NCI-H1092 (cell line): ENCODE measurements around the gene DNAH8.
"Not testable (repeated sequence)": the region's sequence is repeated elsewhere in the genome, so short reads cannot be mapped to it uniquely, and the experiment has no call there.

Experiments used
- DNase-seq: peaks from one replicate; lab custom pipeline; 2025; lab: John Stamatoyannopoulos, UW

The DNAH8 gene

DNA sequence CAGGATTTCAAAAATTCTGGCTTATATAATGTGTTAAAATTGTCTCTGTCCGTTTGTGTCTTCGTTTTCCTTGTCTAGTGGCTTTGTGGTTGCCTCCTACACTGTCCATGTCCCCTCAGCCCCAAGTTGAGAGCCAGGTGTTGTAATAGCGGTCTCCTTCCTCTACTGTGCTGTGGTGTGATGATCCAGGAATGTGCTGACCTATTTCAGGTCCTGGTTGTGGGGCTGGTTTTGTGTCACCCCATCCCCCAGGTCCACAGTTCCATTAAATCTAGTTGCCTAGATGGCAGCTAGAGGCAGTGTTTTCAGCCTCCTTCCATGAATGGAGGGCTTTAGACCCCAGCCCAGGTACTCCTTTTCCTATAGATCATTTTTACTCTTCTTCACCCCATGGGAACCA is 128.7 kb downstream of the DNAH8 start:
- DNase-seq, result no peak

DNA sequence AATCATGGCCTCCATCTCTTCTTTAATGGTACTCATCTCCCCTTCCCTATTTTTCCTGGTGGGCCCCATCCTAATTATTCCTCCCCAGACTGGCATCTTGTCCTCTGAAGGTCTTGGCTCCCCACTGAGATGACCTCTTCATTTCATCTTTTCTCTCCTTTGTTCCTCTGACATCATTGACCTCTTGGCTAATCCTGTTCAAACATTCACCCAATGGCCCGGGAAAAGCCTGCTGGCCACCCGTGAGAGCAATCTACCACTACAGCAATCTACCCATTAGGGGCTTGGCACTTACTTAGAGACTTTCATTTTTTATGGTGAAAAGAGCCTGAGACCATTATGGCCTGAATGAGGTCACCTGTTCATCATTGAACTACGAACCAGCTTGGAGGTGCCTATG is 130.8 kb downstream of the DNAH8 start:
- DNase-seq, result no peak

DNA sequence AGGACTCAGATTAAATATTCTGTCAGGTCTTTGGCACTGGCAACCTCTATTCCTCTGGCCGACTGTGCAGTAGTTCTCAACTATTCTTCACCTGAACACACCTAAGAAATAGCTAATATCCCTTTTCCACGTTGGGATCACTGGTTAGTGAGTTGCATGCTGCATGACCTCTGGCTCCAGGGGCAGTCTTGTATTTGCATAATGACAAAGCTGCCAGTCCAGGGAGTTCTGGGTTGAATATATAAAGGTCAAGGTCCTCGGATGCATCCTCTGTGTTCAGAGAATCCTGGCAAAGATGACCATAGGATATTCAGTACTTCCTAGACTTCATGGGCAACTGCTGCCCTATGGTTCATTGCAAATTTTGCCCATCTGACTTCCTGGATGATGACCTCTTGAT is 131.2 kb downstream of the DNAH8 start:
- no peak for DNase-seq

DNA sequence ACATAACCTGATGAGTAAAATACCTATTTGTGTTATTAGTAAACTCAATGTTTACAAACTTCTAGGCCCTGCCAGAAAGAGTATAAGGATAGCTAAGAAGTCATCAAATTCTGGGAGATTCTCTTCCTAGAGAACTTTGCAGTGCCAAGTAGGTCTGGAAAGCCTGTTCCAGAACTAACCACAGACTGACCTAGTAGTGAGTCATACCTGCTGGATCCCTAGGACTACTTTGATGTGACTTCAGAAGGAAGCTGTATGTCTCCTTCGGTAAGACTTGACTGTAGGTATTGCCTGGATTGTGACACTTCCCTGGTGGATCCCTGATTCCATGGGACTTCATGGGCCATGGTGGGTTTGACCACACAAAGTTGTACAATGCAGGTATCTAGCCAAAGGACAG is 131.7 kb downstream of the DNAH8 start:
- no peak for DNase-seq

DNA sequence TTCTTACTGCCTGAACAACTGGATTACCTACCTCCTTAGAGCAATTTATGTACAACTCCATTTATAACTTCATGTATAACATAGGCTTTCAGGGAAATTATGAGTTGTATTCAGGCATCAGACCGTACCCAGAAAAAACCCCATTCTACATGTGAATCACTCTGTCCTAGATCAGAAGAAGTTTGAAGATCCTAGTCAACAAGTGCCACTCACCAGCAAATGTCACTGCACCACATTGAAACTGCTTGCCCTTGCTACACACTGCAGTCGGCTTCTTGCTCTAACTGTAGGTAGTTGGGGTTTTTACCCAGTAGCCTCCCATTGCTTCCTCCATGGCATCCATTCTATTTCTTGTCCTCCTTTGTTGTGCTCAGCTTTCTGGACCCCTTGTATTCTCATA is 132.4 kb downstream of the DNAH8 start:
- DNase-seq, result no peak

DNA sequence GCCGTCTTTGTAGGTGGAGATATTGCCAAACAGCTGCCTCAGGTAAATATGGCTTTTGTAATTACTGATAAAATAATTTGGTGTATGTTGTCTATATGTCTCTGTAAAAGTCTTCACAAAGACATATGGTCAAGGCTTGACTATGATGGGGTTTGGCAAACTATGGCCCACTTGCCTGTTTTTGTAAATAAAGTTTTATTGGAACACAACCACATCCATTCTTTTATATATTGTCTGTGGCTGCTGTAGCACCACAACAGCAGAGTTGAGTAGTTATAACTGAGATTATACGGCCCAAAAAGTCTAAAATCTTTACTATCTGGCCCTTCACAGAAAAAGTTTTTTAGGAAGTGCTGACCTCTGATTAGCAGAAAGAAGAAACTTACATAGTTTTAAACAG is 133.6 kb downstream of the DNAH8 start:
- no peak for DNase-seq

DNA sequence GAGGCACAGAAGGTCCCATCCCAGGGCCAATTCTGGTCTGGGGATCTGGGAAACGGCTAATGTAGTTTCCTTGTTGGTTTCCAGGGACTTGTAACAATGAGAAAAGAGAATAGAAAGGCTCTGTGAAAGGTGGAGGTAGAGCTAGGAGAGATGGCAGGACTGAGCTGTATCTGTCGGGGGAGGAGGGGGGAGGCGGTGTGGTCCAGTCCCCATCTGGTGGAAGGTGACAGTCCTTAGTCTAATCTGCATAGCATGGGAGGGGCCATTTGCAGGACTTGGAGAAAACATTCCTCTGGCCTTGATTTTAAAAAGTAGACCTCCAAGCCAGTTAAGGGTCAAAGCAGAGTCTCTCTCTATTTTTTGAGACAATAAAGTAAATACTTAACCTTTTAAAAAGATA is 137.1 kb downstream of the DNAH8 start:
- no peak for DNase-seq

DNA sequence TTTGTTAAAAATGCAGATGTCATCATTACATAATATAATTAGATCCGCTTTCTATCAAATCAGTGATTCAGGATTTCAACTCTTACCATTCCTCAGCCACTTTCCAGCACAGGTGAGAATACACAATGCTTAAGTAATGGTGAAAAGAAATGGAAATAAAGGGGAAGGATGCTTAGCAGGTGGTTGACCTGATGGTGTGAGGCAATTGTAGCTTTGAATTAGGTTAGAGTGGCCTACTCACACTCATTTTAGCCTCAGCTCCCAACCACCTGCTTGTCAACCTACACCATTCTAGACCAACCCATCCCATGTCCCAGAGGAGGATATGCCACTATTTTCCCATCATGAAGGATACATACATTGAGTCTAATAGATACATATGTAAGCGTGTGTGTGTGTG is 138.1 kb downstream of the DNAH8 start:
- no peak for DNase-seq

DNA sequence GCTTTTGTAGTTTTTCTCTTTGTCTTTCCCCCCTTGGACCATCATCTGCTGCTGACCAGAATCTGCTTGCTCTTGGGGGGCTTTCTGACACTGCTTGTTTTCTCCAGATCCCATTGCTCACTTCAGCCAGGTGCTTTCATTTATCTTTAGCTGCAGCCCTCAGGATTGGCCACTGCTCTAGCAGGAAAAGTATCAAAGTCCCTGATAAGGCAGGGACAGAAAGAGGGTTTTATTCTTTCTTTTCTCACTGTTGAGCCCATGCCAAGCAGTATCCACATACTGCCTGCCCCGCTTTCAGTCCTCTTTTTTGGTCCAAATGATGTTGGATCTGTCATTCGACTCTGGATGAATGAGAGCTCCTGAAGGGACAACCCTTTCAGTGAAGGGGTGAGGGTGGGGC is 141.4 kb downstream of the DNAH8 start:
- no peak for DNase-seq

DNA sequence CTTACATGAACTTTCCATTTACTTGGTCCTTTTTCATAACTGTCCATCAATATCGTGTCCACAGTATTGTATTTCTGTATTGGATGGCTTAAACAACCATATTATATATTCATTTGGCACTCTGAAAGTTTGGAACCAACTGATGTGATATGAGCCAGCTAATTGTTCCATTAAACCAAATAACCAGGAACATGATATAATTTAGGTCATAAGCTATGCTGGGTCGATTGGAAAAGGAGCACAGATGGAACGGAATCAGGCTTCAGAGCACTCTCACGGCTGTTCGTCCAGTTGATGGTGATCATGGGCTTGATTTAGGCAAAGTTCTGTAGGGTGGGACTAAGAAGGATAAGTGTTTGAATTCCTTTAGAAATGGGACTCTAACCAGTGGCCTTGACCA is 142.7 kb downstream of the DNAH8 start:
- no peak for DNase-seq

DNA sequence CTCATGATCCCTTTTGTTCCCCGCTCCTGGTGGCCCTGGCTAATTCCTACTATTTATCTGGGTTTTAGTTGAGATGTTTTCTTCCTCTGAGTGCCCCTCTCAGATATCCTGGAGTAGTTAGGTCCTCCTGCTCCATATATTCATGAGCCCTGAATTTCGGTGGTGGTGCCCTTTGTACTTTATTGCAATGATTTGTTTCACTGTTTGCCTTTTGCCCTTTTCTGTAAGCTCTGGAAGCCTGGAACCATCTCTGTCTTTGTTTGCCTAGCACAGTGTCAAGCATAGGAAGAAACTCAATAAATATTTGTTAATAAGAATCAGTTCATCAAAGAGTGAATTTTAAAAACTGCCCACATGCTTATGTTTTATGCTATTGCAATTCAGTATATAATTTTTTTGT is 144.9 kb downstream of the DNAH8 start:
- no peak for DNase-seq

DNA sequence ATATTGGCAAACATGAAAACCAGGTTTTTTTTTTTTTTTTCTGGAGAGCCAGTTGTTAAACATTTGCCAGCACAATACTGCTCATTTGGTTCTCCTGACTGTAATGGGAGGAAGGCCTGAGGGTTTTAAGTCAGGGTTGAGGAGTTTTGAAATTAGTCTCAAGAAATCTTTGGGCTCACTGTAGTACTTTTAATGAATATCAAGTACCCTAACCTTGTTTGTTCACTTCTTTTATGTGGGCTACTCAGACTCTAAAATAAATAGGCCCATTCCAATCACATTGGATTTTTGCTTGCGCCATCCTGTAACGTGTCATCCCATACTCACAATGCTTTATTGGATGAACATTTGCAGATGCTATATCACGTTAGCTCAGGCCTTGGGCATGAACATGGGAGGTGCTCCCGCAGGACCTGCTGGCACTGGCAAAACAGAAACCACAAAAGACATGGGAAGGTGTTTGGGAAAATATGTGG is 146.9 kb downstream of the DNAH8 start:
- no peak for DNase-seq

DNA sequence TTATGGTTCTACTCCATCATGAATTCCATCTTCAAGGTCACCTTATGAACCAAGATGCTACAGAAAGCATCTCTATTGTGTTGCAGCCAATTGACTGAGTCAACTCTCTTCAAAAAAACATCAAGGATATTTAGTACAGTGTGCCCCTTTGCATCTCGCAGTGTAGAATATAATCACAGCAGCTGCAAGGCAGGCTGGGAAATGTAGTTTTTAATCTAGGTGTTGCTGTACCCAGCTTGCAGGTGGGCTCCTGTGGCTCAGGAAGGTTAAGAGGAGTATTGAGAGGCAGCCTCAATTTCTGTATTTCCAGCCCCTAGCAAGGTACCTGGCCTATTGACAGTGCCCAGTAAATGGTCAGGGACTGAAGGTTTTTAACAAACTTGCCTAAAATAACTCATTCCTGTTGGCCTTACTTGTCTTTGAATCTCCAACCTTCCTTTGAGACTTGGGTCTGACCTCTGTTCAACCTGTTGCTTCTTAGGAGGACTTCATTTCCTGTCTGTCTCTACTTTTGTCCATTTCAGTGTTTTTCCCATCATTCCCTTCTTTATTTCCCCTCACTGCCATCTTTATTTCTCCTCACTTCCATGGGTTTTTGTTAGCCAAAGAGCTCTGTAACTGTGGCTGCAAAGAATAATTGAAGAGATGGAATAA is 150.5 kb downstream of the DNAH8 start:
- DNase-seq, result no peak

DNA sequence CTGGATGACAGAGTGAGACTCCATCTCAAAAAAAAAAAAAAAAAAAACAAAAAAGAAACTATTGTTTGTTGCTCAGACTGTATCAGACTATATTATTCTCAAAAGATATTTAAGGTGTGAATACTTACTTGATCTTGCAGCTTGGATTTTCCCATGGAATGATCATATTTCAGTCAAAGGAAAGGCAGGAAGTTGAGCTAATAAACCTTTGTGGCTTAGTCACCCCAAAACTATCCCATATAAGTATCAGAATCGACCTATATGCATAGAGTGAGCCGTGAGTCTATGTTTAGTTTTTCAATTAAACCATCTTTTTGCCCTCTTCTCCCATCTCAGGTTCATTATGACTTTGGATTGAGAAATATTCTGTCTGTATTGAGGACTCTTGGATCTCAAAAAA is 152.6 kb downstream of the DNAH8 start:
- DNase-seq, result no peak

DNA sequence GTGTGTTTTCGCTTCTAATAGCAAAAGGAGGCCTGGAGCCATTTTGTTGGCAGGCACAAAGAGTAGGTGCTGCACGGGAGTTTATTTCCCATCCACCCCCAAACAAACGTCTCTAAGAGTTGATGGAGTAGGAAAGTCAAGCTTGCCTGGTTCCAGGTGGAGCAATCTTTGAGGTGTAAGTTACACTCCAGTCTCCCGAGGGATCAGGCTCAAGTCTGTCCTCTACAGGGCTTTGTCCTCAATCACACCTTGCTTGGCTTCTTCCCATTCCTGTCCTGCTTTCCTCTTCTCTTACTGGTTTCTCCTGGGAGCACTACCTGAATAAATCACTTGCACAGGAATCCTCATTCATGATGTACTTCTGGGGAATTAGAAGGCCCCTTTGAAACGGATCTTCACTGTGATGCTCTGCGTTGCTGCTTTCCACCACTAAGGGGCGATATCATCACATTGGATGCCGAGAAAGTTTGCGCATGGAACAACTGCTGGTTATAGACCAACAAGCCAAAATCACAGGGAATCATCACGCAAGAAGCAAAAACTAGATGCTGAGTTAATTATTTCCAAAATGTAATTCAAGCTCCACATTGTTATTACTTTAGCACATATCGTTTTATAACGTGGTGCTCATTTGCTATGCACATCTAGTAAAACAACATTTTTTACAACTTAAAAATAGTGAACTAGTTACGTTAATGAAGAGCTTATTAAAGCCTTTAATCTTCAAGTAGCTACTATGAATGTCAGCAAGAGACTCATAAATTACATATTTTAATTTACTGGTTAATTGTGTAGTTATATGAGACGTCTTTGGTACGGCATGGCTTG is 156.8 kb downstream of the DNAH8 start:
- peak; percentile 10 for DNase-seq

DNA sequence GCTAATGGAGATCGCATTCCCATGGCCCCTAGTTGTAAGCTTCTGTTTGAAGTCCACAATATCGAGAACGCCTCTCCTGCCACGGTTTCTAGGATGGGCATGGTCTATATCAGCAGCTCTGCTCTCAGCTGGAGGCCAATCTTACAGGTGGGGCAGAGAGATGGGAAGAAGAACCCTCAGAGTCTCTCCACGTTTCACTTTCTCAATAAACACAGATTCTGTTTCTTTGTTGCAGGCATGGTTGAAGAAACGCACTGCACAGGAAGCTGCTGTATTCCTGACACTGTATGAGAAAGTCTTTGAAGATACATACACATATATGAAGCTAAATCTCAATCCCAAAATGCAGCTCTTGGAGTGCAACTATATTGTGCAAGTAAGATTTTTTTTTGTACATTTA is 157.9 kb downstream of the DNAH8 start:
- no peak for DNase-seq

DNA sequence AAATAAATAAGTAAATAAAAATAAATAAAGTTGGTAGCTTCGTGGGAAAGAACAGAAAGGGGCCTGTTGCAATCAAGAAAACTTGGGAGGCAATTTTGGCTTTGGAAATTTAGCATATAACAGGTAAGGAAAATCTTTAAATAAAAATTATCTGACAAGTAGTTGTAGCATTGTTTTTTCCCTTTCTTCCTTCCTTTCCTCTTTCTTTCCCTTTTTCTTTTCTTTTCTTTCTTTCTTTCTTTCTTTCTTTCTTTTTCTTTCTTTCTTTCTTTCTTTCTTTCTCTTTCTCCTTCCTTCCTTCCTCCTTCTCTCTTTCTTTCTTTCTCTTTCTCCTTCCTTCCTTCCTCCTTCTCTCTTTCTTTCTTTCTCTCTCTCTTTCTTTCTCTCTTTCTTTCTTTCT is 158.7 kb downstream of the DNAH8 start:
- not testable (repeated sequence) for DNase-seq

DNA sequence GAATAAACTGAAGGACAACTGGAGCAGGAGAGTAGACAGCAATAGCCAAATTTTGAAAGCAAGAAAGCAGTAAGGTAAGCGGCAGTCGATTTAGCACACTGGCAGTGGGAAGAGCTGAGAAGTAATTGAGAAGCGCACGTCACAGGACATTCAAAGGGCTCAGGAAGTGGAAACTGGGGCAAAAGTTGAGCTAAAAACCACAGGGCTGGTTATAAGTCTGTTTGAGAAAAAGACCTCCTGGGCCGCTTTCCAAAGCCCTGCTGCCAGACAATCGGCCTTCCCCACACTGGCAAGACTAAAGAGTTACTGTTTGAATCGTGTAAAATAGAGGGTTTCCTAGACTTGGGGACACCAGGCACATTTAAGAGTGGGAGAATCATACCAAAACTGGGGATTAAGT is 161.4 kb downstream of the DNAH8 start:
- no peak for DNase-seq

DNA sequence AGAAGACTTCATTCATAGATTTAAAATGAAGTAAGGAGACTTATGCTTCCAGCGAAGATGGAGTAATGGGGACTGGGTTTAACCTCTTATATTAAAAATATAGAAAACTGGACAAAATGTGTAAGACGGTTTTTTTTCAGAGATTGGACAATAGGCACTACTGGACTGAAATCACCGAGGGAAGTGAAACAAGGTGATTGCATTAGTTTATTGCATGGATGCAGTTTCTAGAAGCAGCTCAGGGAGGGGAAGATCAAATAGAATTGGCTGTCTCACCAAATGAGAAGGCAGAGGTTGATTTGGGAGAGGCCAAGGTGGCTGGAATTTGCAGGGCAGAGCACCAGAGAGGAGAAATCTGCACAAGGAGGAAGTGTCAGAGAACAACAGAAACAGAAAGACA is 162.6 kb downstream of the DNAH8 start:
- DNase-seq, result no peak

DNA sequence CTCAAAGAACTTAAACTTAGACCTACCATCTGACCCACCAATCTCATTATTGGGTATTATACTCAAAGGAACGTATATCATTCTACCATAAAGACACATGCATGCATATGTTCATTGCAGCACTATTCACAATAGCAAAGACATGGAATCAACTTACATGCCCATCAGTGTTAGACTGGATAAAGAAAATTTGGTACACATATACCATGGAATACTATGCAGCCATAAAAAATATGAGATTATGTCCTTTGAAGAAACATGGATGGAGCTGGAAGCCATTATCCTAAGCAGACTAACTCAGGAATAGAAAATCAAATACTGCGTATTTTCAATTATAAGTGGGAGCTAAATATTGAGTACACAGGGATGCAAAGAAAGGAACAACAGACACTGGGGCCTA is 167.0 kb downstream of the DNAH8 start:
- DNase-seq, result no peak

DNA sequence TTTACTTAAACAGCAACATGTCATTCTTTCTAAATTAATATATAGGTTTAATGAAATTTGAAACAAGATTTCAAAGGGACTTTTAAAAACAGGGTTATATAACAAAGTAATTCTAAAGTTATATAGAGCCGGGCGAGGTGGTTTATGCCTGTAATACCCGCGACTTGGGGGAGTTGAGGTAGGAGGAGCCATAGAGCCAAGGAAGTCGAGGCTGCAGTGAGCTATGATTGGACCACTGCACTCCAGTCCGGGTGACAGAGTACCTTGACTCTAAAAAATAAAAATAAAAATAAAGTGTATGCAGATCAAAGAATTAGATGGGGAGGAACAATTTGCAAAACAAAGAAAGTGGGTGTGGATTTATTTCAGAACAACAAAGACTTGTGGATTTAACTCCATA is 182.4 kb downstream of the DNAH8 start:
- DNase-seq, result no peak

DNA sequence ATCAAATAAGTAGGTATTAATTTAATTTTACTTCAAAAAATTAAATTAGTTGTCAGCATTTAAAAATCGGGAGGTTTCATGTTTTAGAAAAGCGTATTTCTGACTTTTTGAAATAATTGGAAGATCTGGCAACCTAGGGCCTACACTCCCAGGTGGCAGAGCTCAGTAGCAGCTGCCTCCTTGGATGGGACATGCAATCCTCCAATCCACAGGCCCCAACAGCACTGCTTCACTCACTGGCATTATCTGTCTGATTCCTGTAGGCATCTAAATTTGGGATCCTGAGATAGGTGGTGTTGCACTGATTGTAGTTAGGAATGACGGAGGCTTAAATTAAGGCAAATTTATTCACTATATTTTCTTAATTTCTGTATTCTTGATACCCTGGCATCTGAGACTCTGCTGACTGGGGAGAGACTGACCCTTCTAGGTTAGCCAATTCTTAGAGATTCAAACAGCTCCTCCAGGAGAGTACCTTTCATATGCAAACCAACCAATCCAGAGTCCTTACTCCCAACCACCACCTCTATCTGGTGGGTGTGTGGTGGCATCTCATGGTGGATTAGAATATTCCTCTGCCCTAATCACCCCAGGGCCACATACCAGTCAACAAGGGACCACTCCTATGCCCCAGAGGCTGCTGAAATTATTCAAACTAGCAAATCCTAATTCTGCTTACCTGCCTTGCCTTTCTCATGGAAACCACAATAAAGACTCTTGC is 186.9 kb downstream of the DNAH8 start:
- no peak for DNase-seq

DNA sequence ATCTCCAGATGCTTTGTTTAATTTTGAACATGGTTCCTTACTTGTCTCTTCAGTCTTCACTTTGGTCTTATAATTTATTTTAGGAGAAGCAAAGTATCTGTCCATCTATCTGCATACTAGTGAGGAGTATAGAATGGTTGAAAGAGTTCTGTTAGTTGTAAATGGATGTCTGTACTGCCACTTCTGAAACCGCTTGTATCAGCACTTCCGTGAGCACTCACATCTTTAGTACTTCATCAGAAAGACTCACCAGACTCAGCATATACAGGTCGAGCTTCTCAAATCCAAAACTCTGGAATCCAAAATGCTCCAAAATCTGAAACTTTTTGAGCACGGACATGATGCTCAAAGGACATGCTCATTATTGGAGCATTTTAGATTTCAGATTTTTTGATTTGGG is 191.5 kb downstream of the DNAH8 start:
- DNase-seq, result no peak
